Gastrocnemius medialis (tissue), 4 donors: Measurements from ENCODE around the gene DMRTB1. TPM values are rescaled to one million over a fixed set of nuclear protein-coding genes. Genes with fewer than 3 reads are reported as not detected.
A peak's percentile ranks its signal among the peaks of the same experiment; 100 is the strongest.

Experiments
- ATAC-seq, 2 donors: fragments of 150-250 bp; one replicate each; pipeline ENCODE4 v1.9.1; 2016
- DNase-seq, 2 donors: peaks; one replicate each; pipeline ENCODE4 v3.0.0-alpha.2; 2019
- H3K27ac ChIP-seq, 4 donors: fragments of 200-600 bp; sonication (generic); 1 replicate in 1 of 4; 2 replicates in 3 of 4; pipeline ENCODE4 v1.5.1; 2016 to 2018; ENCODE audit warnings: mild to moderate bottlenecking in 2 of 4, moderate library complexity in 1 of 4
- H3K27me3 ChIP-seq, 3 donors: fragments of 200-600 bp; sonication (generic) in 2 of 3; 1 replicate in 1 of 3; 2 replicates in 2 of 3; pipeline versions ENCODE4 v1.5.1 to v1.6.0; 2016 to 2019; ENCODE audit warnings: mild to moderate bottlenecking in 1 of 3, moderate library complexity in 1 of 3
- H3K36me3 ChIP-seq, 2 donors: fragments of 200-600 bp; sonication (generic) in 1 of 2; one replicate each; pipeline ENCODE4 v1.5.1; 2017 to 2018
- H3K4me1 ChIP-seq, 2 donors: fragments of 200-600 bp; sonication (generic) in 1 of 2; one replicate each; pipeline ENCODE4 v1.5.1; 2016 to 2017; ENCODE audit warnings: mild to moderate bottlenecking in 2 of 2
- H3K4me3 ChIP-seq, 4 donors: fragments of 200-600 bp; sonication (generic) in 3 of 4; 1 replicate in 1 of 4; 2 replicates in 3 of 4; pipeline ENCODE4 v1.5.1; 2016 to 2019; ENCODE audit warnings: mild to moderate bottlenecking in 2 of 4
- H3K9me3 ChIP-seq, 3 donors: fragments of 200-600 bp; sonication (generic) in 2 of 3; 1 replicate in 1 of 3; 2 replicates in 2 of 3; pipeline ENCODE4 v1.5.1; 2016 to 2019
- CTCF ChIP-seq, 5 experiments: fragments of 450-650 bp in 3 of 5; fragments of 200-600 bp in 2 of 5; sonication (generic) in 2 of 5; IDR thresholded peaks in 4 of 5; conservative IDR thresholded peaks in 1 of 5; 1 replicate in 4 of 5; 2 replicates in 1 of 5; pipeline ENCODE4 v1.5.1; 2016 to 2019; ENCODE audit warnings: antibody characterized with exemption in 5 of 5, mild to moderate bottlenecking in 3 of 5, moderate library complexity in 3 of 5
- POLR2A ChIP-seq, 2 donors: fragments of 450-650 bp; IDR thresholded peaks; one replicate each; pipeline ENCODE4 v1.6.1; 2017; ENCODE audit warnings: antibody characterized with exemption in 2 of 2, mild to moderate bottlenecking in 2 of 2, moderate library complexity in 2 of 2
- in situ Hi-C, 4 donors: fragments of 200-750 bp; cut with MboI; loops; one replicate each; pipeline versions ENCODE4 v1.15.0 to v1.8.0; 2017; ENCODE audit warnings: low sequenced_read_pairs in 4 of 4
- intact Hi-C: fragments of 100-400 bp; cut with DNase I; formaldehyde crosslinking; loops from one replicate; pipeline ENCODE4 v1.15.1; 2023; ENCODE audit warnings: low total_unique reads
- total RNA-seq, 4 donors: library from RNA; depleted of rRNA; stranded (reverse); fragments of >200 nt; gene quantifications; one replicate each; pipeline versions ENCODE4 v1.1.0 to v1.2.3, GENCODE V29; 2016

The DMRTB1 gene
- total RNA-seq, 4 donors from 2014 or later = not detected

- no peaks in the 10 kb centered on the region for H3K4me1 ChIP-seq
- no peak for TF ChIP-seq CTCF (IDR thresholded peaks at IDR 0.05 in 4 of 5, conservative IDR thresholded peaks at IDR 0.05 in 1 of 5)
- no peak for TF ChIP-seq POLR2A (IDR thresholded peaks at IDR 0.05)
- H3K9me3 ChIP-seq = no peaks in the 10 kb centered on the region
- intact Hi-C loops (no loop called here), in situ Hi-C loops (loop anchor here (10.0 to 25.0 kb wide), 4 partner anchors 111 to 271 kb away; no protein-coding TSS in a partner anchor)
- DNase-seq (no peak), ATAC-seq (no peak)
- no peak overlapping the region for H3K4me3 ChIP-seq
- H3K36me3 ChIP-seq = no peaks in the 10 kb centered on the region
- peaks cover 3 to 18% (median 5%) of the 10 kb centered on the region in 3 donors for H3K27me3 ChIP-seq
- no peak overlapping the region for H3K27ac ChIP-seq
These were observed 24.5 kb downstream of the DMRTB1 start for GRCh38 chr1:53483656-53484055.

- H3K4me3 ChIP-seq = no peak overlapping the region
- ATAC-seq (peak; percentile 15 to 31), DNase-seq (no peak)
- H3K4me1 ChIP-seq = no peaks in the 10 kb centered on the region
- no peak overlapping the region for H3K27ac ChIP-seq
- intact Hi-C loops = loop anchor here (1.0 kb wide), 3 partner anchors 154 to 269 kb away; no protein-coding TSS in a partner anchor
- H3K36me3 ChIP-seq = no peaks in the 10 kb centered on the region
- in situ Hi-C loops = loop anchor here (10.0 to 25.0 kb wide), 4 partner anchors 110 to 270 kb away; no protein-coding TSS in a partner anchor
- no peaks in the 10 kb centered on the region for H3K9me3 ChIP-seq
- TF ChIP-seq POLR2A (IDR thresholded peaks at IDR 0.05) (no peak), CTCF (IDR thresholded peaks at IDR 0.05 in 4 of 5, conservative IDR thresholded peaks at IDR 0.05 in 1 of 5) (no peak)
- peaks cover 8 to 18% (median 13%) of the 10 kb centered on the region in 3 donors for H3K27me3 ChIP-seq
These were observed 25.7 kb downstream of the DMRTB1 start for GRCh38 chr1:53484705-53485477.

- no peak overlapping the region for H3K27ac ChIP-seq
- H3K4me1 ChIP-seq = no peaks in the 10 kb centered on the region
- H3K9me3 ChIP-seq = no peaks in the 10 kb centered on the region
- in situ Hi-C loops (loop anchor here (10.0 to 25.0 kb wide), 4 partner anchors 109 to 269 kb away; no protein-coding TSS in a partner anchor), intact Hi-C loops (loop anchor here (1.0 kb wide), 3 partner anchors 154 to 269 kb away; no protein-coding TSS in a partner anchor)
- TF ChIP-seq POLR2A (IDR thresholded peaks at IDR 0.05) = no peak
- peak; percentile 65 to 88 (median 82) for TF ChIP-seq CTCF (IDR thresholded peaks at IDR 0.05 in 4 of 5, conservative IDR thresholded peaks at IDR 0.05 in 1 of 5)
- no peak overlapping the region for H3K4me3 ChIP-seq
- no peaks in the 10 kb centered on the region for H3K36me3 ChIP-seq
- peaks cover 8 to 18% (median 13%) of the 10 kb centered on the region in 3 donors for H3K27me3 ChIP-seq
- ATAC-seq = peak; percentile 84 to 96
- peak; percentile 51 to 64 for DNase-seq
These were observed 26.5 kb downstream of the DMRTB1 start for GRCh38 chr1:53485478-53486394.

- peaks cover 8 to 18% (median 13%) of the 10 kb centered on the region in 3 donors for H3K27me3 ChIP-seq
- no peaks in the 10 kb centered on the region for H3K4me1 ChIP-seq
- H3K4me3 ChIP-seq = no peak overlapping the region
- no peaks in the 10 kb centered on the region for H3K36me3 ChIP-seq
- TF ChIP-seq CTCF (IDR thresholded peaks at IDR 0.05 in 4 of 5, conservative IDR thresholded peaks at IDR 0.05 in 1 of 5) (no peak), POLR2A (IDR thresholded peaks at IDR 0.05) (no peak)
- H3K27ac ChIP-seq = no peak overlapping the region
- ATAC-seq (no peak), DNase-seq (no peak)
- no peaks in the 10 kb centered on the region for H3K9me3 ChIP-seq
- in situ Hi-C loops (loop anchor here (10.0 to 25.0 kb wide), 4 partner anchors 108 to 268 kb away; no protein-coding TSS in a partner anchor), intact Hi-C loops (no loop called here)
These were observed 27.3 kb downstream of the DMRTB1 start for GRCh38 chr1:53486395-53487026.
